Mucosa of rectum (tissue), 2 donors: ENCODE data around the gene NET1.
"Not testable (repeated sequence)": the region's sequence is repeated elsewhere in the genome, so short reads cannot be mapped to it uniquely, and the experiment has no call there.

Experiments
- H3K27ac ChIP-seq, 2 donors: one replicate each; pipeline ENCODE4 v1.7.0; 2013; ENCODE audit warnings: inconsistent platforms in 2 of 2, low read depth in 2 of 2, low read length in 2 of 2
- H3K27me3 ChIP-seq, 2 donors: one replicate each; pipeline ENCODE4 v1.7.0; 2013; ENCODE audit warnings: low read length in 2 of 2; ENCODE audit not compliant: control insufficient read depth in 2 of 2, insufficient read depth in 2 of 2
- H3K36me3 ChIP-seq, 2 donors: one replicate each; pipeline ENCODE4 v1.7.0; 2013; ENCODE audit warnings: low read length in 2 of 2; ENCODE audit not compliant: control insufficient read depth in 2 of 2, insufficient read depth in 2 of 2
- H3K4me1 ChIP-seq, 2 donors: one replicate each; pipeline ENCODE4 v1.7.0; 2013; ENCODE audit warnings: low read length in 2 of 2, mild to moderate bottlenecking in 1 of 2; ENCODE audit not compliant: control insufficient read depth in 2 of 2, insufficient read depth in 2 of 2
- H3K4me3 ChIP-seq, 2 donors: one replicate each; pipeline ENCODE4 v1.7.0; 2013; ENCODE audit warnings: low read length in 2 of 2
- H3K9ac ChIP-seq, 2 donors: one replicate each; pipeline ENCODE4 v1.7.0; 2013; ENCODE audit warnings: low read length in 2 of 2, low read depth in 1 of 2, mild to moderate bottlenecking in 1 of 2
- H3K9me3 ChIP-seq, 2 donors: one replicate each; pipeline ENCODE4 v1.7.0; 2013; ENCODE audit warnings: low read length in 2 of 2; ENCODE audit not compliant: control insufficient read depth in 2 of 2
- donor health status: healthy.
- donor health status: Normal muscosa, but diverticular disease.

The NET1 gene

DNA sequence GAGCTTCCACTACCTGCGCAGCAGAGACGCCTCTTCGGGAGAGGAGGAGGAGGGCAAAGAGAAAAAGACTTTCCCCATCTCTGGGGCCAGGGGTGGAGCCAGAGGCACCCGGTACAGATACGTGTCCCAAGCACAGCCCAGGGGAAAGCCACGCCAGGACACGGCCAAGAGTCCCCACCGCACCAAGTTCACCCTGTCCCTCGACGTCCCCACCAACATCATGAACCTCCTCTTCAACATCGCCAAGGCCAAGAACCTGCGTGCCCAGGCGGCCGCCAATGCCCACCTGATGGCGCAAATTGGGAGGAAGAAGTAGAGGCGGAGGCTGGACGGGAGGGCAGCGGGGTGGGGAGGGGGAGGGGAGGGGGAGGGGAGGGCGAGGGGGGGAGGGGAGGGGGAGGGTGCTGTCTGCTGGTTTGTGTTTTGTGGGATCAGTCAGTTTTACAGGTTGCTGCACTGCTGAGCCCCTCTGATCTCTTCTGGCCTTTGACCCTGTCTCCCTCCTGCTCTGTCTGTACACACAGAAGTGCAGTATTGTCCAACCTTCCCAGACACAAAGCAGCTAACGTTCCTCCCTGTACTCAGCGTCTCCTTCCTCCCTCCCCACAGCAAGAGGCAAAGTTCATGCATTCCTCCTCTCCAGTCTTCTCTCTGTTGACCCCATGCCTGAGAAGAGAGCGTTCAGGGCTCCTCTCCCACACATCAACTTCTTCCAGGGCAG is 38.3 kb upstream of the NET1 start:
- H3K9ac ChIP-seq, result no peak overlapping the region
- no peaks in the 10 kb centered on the region for H3K27me3 ChIP-seq
- H3K4me3 ChIP-seq, result no peak overlapping the region
- H3K4me1 ChIP-seq, result no peaks in the 10 kb centered on the region
- H3K36me3 ChIP-seq, result no peaks in the 10 kb centered on the region
- H3K9me3 ChIP-seq, result no peaks in the 10 kb centered on the region
- H3K27ac ChIP-seq, result no peak overlapping the region

DNA sequence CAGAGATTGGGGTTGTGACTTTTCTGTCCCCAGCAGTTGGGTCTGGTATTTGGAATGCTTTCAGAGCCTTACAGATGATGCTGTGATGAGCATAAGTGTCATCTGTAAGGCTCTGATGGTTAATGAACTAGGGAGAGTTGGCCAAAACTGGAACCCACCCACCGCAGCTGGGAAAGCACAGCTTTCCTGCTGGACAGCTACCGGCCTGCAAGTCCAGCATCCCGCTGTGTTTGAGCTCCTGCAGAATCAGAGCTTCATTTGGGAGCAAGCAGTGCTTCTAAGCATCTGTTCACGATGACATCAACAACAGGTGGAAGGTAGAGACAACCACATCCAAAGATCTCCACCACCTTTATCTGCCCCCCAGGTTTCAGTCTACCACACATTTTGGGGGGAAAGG is 35.9 kb upstream of the NET1 start:
- H3K27me3 ChIP-seq, result no peaks in the 10 kb centered on the region
- no peaks in the 10 kb centered on the region for H3K4me1 ChIP-seq
- no peak overlapping the region for H3K4me3 ChIP-seq
- H3K9ac ChIP-seq, result no peak overlapping the region
- H3K9me3 ChIP-seq, result no peaks in the 10 kb centered on the region
- H3K27ac ChIP-seq, result no peak overlapping the region
- no peaks in the 10 kb centered on the region for H3K36me3 ChIP-seq

DNA sequence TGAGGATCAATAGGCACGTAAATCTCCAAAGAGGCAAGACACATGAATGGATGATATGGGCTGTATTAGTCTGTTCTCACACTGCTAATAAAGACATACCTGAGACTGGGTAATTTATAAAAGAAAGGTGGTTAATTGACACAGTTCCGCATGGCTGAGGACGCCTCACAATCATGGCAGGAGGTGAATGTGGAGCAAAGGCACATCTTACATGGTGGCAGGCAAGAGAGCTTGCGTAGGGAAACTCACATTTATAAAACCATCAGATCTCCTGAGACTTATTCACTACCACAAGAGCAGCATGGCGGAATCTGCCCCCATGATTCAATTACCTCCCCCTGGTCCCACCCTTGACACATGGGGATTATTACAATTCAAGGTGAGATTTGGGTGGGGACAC is 33.2 kb upstream of the NET1 start:
- H3K27ac ChIP-seq, H3K4me1 ChIP-seq, H3K27me3 ChIP-seq, H3K4me3 ChIP-seq, H3K36me3 ChIP-seq, H3K9ac ChIP-seq, H3K9me3 ChIP-seq: not testable (repeated sequence)

DNA sequence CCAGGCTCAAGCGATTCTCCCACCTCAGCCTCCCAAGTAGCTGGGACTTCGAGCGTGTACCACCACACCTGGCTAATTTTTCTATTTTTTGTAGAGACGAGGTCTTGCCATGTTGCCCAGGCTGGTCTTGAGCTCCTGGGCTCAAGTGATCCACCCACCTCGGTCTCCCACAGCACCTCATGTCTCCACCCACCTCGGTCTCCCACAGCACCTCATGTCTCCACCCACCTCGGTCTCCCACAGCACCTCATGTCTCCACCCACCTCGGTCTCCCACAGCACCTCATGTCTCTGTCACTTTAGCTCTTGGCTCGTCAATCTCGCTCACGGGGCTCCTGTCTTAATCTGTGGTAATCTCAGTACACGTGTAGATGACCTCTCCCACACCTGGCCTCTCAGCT is 32.0 kb upstream of the NET1 start:
- H3K9me3 ChIP-seq, H3K27ac ChIP-seq, H3K36me3 ChIP-seq, H3K9ac ChIP-seq, H3K4me1 ChIP-seq, H3K27me3 ChIP-seq, H3K4me3 ChIP-seq: not testable (repeated sequence)

DNA sequence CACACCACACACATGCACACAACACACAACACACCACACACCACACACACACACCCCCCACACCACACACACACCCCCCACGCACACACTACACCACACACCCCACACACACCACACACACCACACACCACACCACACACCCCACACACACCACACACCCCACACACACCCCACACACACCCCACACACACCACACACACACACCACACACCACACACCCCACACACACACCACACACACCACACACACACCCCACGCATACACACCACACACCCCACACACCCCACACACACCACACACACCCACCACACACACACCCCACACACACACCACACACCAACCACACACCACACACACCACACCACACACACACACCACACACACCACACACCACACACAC is 31.2 kb upstream of the NET1 start:
- H3K4me1 ChIP-seq, result no peaks in the 10 kb centered on the region
- no peak overlapping the region for H3K4me3 ChIP-seq
- H3K27ac ChIP-seq, result no peak overlapping the region
- H3K27me3 ChIP-seq, result no peaks in the 10 kb centered on the region
- no peaks in the 10 kb centered on the region for H3K9me3 ChIP-seq
- H3K36me3 ChIP-seq, result no peaks in the 10 kb centered on the region
- no peak overlapping the region for H3K9ac ChIP-seq

DNA sequence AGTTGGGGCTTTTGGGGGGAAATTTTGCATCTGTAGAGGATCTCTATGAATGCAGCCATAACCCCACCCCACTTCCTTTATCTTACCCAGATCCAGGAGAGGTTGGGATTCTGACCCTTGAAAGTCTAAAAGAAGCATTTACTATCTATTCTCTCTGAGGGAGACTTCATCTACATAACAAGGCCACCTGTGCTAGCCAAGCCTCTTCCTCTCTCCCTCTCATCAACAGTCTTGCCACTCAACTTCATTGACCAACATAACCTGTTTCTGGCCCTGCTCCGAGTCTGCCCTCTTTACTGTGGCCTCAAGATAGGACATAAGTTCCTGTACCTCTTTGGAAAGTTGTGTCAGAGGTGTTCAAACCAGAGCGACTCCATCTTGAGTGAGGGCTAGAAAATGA is 27.1 kb upstream of the NET1 start:
- no peak overlapping the region for H3K4me3 ChIP-seq
- H3K4me1 ChIP-seq, result no peaks in the 10 kb centered on the region
- no peaks in the 10 kb centered on the region for H3K36me3 ChIP-seq
- no peaks in the 10 kb centered on the region for H3K27me3 ChIP-seq
- peaks cover 0 to 5% of the 10 kb centered on the region in 2 donors for H3K9me3 ChIP-seq
- no peak overlapping the region for H3K9ac ChIP-seq
- H3K27ac ChIP-seq, result no peak overlapping the region

DNA sequence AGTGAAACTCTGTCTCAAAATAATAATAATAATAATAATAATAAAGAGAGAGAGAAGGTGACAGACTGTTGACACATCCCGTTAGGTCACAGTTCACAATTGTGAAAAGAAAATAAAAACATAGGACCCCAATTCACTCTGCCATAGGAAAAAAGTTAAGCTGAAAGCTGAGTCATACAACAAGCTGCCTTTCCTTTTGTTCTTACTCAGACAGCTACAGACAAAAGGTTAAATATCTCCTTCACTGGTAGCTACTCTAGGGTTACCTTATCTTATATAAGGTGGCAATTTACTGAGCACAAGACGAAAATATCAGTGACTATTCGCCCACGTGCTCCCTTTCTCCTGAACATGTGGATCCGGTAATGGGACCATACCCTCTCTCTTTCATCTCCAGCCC is 25.2 kb upstream of the NET1 start:
- Histone ChIP-seq H3K36me3 (no peaks in the 10 kb centered on the region), H3K27me3 (no peaks in the 10 kb centered on the region), H3K9me3 (peaks cover 7 to 9% of the 10 kb centered on the region in 2 donors), H3K4me3 (no peak overlapping the region), H3K9ac (no peak overlapping the region), H3K4me1 (no peaks in the 10 kb centered on the region), H3K27ac (no peak overlapping the region)

DNA sequence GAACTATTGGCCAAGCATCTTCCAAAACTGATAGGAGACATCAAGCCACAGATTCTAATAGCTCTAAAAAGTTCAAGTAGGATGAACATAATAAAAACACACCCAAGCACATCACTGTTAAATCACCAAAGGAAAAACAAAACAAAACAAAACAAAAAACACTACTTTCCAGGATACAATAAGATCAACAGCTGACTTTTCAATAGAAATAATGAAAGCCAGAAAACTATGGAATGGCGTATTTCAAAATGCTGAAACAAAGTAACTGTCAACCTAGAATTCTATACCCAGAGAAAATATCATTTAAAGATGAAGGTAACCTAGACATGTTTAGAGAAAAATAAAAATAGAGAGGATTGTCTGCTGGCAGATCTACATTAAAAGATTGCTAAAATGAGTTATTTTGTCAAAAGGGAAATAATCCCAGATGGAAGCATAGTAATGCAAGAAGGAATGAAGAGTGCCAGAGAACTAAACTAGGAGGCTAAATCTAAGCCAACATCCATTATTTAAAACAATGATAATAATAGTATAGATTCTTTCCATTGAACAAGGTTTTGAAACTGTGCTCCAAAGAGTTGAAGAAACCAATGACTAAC is 21.7 kb upstream of the NET1 start:
- Histone ChIP-seq H3K9me3 (peaks cover 7 to 9% of the 10 kb centered on the region in 2 donors), H3K36me3 (no peaks in the 10 kb centered on the region), H3K27ac (no peak overlapping the region), H3K27me3 (peaks cover 0 to 4% of the 10 kb centered on the region in 2 donors), H3K9ac (no peak overlapping the region), H3K4me3 (no peak overlapping the region), H3K4me1 (no peaks in the 10 kb centered on the region)

DNA sequence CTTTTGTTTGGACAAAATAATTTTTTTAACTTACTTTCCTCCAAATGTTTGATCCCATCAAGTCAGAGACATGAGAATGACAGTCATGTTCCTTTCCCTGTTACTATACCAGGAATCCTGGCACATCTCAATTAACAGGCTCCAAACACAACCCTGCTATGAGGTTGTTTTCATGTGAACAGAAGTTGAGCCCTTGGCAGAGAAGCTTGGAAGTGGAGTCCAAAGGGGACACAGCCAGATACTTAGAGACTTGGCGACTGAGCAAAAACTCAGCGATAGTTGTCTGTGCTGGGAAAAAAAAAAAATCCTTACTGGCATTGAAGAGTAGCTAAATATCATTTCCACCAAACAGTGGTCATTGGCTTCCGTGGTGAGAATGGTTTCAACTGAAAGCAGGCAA is 20.6 kb upstream of the NET1 start:
- no peaks in the 10 kb centered on the region for H3K36me3 ChIP-seq
- H3K27me3 ChIP-seq, result peaks cover 0 to 4% of the 10 kb centered on the region in 2 donors
- H3K9me3 ChIP-seq, result peaks cover 7 to 9% of the 10 kb centered on the region in 2 donors
- no peak overlapping the region for H3K27ac ChIP-seq
- no peak overlapping the region for H3K9ac ChIP-seq
- H3K4me3 ChIP-seq, result no peak overlapping the region
- H3K4me1 ChIP-seq, result no peaks in the 10 kb centered on the region

DNA sequence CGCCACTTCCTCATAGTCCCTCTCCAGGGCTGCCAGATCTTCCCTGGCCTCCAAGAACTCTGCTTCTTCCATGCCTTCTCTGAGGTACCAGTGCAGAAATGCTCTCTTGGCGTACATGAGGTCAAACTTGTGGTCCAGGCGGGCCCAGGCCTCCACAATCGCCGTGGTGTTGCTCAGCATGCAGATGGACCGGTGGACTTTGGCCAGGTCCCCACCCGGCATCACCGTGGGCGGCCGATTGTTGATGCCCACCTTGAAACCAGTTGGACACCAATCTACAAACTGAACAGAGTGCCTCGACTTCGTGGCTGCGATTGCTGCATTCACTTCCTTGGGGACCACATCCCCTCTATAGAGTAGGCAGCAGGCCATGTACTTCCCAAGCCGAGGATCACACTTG is 18.8 kb upstream of the NET1 start:
- Histone ChIP-seq H3K9ac (no peak overlapping the region), H3K4me1 (no peaks in the 10 kb centered on the region), H3K4me3 (no peak overlapping the region), H3K27ac (no peak overlapping the region), H3K27me3 (peaks cover 0 to 4% of the 10 kb centered on the region in 2 donors), H3K36me3 (no peaks in the 10 kb centered on the region), H3K9me3 (peaks cover 7 to 9% of the 10 kb centered on the region in 2 donors)
